ENCODE results near the gene FNDC8.
"Not testable (repeated sequence)": the region's sequence is repeated elsewhere in the genome, so short reads cannot be mapped to it uniquely, and the experiment has no call there.

FNDC8 gene

DNA sequence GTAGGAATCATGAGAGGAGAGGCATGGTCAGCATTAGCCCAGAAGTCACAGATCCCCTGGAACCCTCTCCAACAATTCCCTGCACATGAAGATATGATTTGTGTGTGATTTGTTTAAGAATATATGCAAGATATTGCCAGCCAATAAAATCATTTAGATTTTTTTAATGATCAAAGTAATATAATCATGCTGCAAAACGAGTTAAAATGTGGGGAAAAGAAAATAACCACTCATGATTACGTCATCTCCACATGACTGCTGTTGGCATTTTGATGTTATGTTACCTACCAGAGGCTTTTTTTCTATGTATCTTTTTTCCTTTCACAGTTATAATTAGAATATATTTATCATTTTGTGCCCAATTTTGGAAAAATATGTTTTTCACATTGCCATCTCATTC is 50.4 kb downstream of the FNDC8 start:
- Histone ChIP-seq H3K4me3 (replicated peaks; ENCODE audit: insufficient read depth, low read length) (no peak overlapping the region), H3K27me3 (ENCODE audit: insufficient read depth, poor library complexity, severe bottlenecking) (no peaks in the 10 kb centered on the region), H3K27ac (replicated peaks) (no peak overlapping the region)
- TF ChIP-seq SPI1 (IDR thresholded peaks at IDR 0.05; ENCODE audit: borderline replicate concordance, low read depth) (no peak), POLR2AphosphoS5 (IDR thresholded peaks at IDR 0.05; ENCODE audit: low read depth) (no peak), GABPA (IDR thresholded peaks at IDR 0.05; ENCODE audit: low read depth) (no peak)
- TF ChIP-seq, protein P1, sequence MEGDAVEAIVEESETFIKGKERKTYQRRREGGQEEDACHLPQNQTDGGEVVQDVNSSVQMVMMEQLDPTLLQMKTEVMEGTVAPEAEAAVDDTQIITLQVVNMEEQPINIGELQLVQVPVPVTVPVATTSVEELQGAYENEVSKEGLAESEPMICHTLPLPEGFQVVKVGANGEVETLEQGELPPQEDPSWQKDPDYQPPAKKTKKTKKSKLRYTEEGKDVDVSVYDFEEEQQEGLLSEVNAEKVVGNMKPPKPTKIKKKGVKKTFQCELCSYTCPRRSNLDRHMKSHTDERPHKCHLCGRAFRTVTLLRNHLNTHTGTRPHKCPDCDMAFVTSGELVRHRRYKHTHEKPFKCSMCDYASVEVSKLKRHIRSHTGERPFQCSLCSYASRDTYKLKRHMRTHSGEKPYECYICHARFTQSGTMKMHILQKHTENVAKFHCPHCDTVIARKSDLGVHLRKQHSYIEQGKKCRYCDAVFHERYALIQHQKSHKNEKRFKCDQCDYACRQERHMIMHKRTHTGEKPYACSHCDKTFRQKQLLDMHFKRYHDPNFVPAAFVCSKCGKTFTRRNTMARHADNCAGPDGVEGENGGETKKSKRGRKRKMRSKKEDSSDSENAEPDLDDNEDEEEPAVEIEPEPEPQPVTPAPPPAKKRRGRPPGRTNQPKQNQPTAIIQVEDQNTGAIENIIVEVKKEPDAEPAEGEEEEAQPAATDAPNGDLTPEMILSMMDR (IDR thresholded peaks at IDR 0.05; ENCODE audit: insufficient read depth, low read length) = no peak
- TF ChIP-seq, protein P2, sequence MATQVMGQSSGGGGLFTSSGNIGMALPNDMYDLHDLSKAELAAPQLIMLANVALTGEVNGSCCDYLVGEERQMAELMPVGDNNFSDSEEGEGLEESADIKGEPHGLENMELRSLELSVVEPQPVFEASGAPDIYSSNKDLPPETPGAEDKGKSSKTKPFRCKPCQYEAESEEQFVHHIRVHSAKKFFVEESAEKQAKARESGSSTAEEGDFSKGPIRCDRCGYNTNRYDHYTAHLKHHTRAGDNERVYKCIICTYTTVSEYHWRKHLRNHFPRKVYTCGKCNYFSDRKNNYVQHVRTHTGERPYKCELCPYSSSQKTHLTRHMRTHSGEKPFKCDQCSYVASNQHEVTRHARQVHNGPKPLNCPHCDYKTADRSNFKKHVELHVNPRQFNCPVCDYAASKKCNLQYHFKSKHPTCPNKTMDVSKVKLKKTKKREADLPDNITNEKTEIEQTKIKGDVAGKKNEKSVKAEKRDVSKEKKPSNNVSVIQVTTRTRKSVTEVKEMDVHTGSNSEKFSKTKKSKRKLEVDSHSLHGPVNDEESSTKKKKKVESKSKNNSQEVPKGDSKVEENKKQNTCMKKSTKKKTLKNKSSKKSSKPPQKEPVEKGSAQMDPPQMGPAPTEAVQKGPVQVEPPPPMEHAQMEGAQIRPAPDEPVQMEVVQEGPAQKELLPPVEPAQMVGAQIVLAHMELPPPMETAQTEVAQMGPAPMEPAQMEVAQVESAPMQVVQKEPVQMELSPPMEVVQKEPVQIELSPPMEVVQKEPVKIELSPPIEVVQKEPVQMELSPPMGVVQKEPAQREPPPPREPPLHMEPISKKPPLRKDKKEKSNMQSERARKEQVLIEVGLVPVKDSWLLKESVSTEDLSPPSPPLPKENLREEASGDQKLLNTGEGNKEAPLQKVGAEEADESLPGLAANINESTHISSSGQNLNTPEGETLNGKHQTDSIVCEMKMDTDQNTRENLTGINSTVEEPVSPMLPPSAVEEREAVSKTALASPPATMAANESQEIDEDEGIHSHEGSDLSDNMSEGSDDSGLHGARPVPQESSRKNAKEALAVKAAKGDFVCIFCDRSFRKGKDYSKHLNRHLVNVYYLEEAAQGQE (IDR thresholded peaks at IDR 0.05; ENCODE audit: insufficient replicate concordance, low read depth) = no peak
- no peak for DNase-seq (ENCODE audit: low read depth in 1 of 2, low spot score in 1 of 2)

DNA sequence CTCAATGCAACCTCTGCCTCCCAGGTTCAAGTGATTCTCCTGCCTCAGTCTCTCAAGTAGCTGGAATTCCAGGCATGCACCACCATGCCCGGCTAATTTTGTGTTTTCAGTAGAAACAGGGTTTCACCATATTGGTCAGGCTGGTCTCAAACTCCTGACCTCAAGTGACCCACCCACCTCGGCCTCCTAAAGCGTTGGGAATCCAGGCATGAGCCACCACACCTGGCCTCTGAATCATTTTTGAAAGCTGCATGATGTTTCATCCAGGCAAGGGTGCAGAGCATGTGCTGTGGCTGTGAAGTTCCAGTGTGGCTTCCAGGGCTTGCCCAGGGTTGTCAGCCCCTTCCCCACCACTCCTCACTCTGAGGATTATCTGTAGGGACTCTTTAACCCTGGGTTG is 50.9 kb downstream of the FNDC8 start:
- not testable (repeated sequence) for DNase-seq (ENCODE audit: low read depth in 1 of 2, low spot score in 1 of 2); H3K27ac ChIP-seq (replicated peaks)

DNA sequence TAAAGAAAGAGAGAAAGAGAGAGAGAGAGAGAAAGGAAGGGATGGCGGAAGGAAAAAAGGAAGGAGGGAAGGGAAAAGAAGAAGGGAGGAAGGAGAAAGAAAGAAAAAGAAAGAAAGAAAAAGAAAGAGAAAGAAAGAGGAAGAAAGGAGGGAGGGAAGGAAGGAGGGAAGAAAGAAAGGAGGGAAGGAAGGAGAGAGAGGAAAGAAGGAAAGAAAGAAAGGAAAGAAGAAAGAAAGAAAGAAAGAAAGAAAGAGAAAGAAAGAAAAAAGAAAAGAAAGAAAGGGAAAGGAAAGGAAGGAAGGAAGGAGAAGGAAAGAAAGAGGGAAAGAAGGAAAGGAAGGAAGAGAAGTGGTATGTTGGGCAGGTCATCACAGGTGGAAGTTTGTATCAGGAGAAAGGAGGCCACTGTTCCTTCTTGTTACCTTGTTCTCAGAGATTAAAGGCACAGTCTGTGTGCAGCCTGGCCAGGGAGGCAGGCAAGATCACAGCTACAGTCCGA is 53.5 kb downstream of the FNDC8 start:
- Histone ChIP-seq H3K4me3 (replicated peaks; ENCODE audit: insufficient read depth, low read length) (no peak overlapping the region), H3K27me3 (ENCODE audit: insufficient read depth, poor library complexity, severe bottlenecking) (no peaks in the 10 kb centered on the region), H3K27ac (replicated peaks) (no peak overlapping the region)
- TF ChIP-seq GABPA (IDR thresholded peaks at IDR 0.05; ENCODE audit: low read depth) (no peak), POLR2AphosphoS5 (IDR thresholded peaks at IDR 0.05; ENCODE audit: low read depth) (no peak), SPI1 (IDR thresholded peaks at IDR 0.05; ENCODE audit: borderline replicate concordance, low read depth) (no peak)
- TF ChIP-seq, protein P1 (IDR thresholded peaks at IDR 0.05; ENCODE audit: insufficient read depth, low read length) = no peak
- TF ChIP-seq, protein P2 (IDR thresholded peaks at IDR 0.05; ENCODE audit: insufficient replicate concordance, low read depth) = no peak
- no peak for DNase-seq (ENCODE audit: low read depth in 1 of 2, low spot score in 1 of 2)

More for the DNA sequence above, 50.9 kb downstream of the FNDC8 start:
- H3K27me3 ChIP-seq (ENCODE audit: insufficient read depth, poor library complexity, severe bottlenecking); H3K4me3 ChIP-seq (replicated peaks; ENCODE audit: insufficient read depth, low read length): not testable (repeated sequence)

DNA sequence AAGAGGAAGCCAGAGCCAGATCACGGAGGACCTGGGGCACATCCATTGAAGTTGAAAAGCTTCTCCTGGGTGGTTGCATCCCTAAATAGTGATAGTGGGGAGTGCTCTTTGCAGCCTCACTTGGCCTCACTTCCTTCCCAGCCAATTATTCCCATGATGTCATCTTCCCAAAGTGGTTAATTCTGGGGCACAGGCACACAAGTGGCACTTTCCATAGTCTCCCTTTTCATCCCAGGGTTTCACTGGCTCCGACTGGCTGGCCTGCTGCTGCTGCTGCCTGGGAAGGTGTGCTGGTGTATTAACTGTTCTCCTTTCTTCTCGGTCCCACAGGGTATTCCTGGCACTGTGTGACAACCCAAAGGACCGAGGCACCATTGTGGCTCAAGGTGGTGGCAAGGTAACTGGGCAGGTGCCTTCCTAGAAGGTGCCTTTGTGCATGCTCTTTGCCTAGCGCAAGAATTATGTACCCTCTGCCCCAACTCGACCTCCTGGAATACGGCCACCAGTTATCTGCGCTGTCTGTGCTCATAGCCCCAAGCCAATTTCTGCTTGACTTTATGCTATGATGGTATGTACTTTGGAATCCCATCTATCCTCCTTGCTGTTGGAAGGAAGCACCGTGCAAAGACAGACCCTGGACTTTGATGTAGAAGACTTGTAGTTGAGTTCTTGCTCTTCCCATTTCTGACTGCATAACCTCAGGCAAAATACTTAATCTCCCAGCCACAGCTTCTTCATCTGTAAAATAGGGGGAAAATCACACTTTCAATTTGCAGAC is 54.4 kb downstream of the FNDC8 start:
- DNase-seq (ENCODE audit: low read depth in 1 of 2, low spot score in 1 of 2) = no peak
- Histone ChIP-seq H3K4me3 (replicated peaks; ENCODE audit: insufficient read depth, low read length) (no peak overlapping the region), H3K27ac (replicated peaks) (no peak overlapping the region), H3K27me3 (ENCODE audit: insufficient read depth, poor library complexity, severe bottlenecking) (no peaks in the 10 kb centered on the region)
- TF ChIP-seq GABPA (IDR thresholded peaks at IDR 0.05; ENCODE audit: low read depth) (no peak), SPI1 (IDR thresholded peaks at IDR 0.05; ENCODE audit: borderline replicate concordance, low read depth) (no peak), POLR2AphosphoS5 (IDR thresholded peaks at IDR 0.05; ENCODE audit: low read depth) (no peak)
- TF ChIP-seq, protein P2 (IDR thresholded peaks at IDR 0.05; ENCODE audit: insufficient replicate concordance, low read depth) = no peak
- TF ChIP-seq, protein P1 (IDR thresholded peaks at IDR 0.05; ENCODE audit: insufficient read depth, low read length) = no peak

Data from HL-60 (cell line).